Measurements from ENCODE around the gene IGSF9. TPM values are rescaled to one million over a fixed set of nuclear protein-coding genes. Genes with fewer than 3 reads are reported as not detected.
A peak's percentile ranks its signal among the peaks of the same experiment; 100 is the strongest.
"Not testable (repeated sequence)": the region's sequence is repeated elsewhere in the genome, so short reads cannot be mapped to it uniquely, and the experiment has no call there.

IGSF9 gene
- total RNA-seq, 1 experiment from 2014 or later, result 0.44 TPM

- Mint-ChIP-seq H3K9me3 (ENCODE audit: unreplicated experiment) (no peaks in the 10 kb centered on the region), H3K4me1 (ENCODE audit: insufficient read depth, unreplicated experiment) (peaks cover 10% of the 10 kb centered on the region), H3K27me3 (ENCODE audit: insufficient read depth, unreplicated experiment) (no peaks in the 10 kb centered on the region), H3K36me3 (ENCODE audit: insufficient read depth, unreplicated experiment) (no peaks in the 10 kb centered on the region), H3K4me3 (ENCODE audit: unreplicated experiment) (no peak overlapping the region), H3K27ac (ENCODE audit: low read depth, unreplicated experiment) (no peak overlapping the region)
- intact Hi-C loops (cut with micrococcal nuclease), result no loop called here
- DNase-seq (ENCODE audit: unreplicated experiment), result no peak
- ChIA-PET POLR2A (no interaction called here), CTCF (interaction anchor here (0.5 to 8.9 kb wide), 13 partner anchors 9 to 1192 kb away, joined by 3 to 134 read pairs (median 3); no protein-coding TSS in a partner anchor)
- no TSS peak for BruUV-seq (replicated peaks)
- no peak for TF ChIP-seq CTCF (IDR thresholded peaks at IDR 0.05; ENCODE audit: unreplicated experiment)
Observed at GRCh38 chr1:159900755-159901360, 44.6 kb downstream of the IGSF9 start.

GRCh38 chr1:159900086-159900680 lies 45.2 kb downstream of the IGSF9 start, which contains the start of gene CFAP45:
Gene CFAP45 (minus strand): TSS chr1:159900165. CDS start chr1:159900098, 67 bp downstream.
- no peaks in the 10 kb centered on the region for H3K9me3 Mint-ChIP-seq (ENCODE audit: unreplicated experiment)
- no peak within 1 kb of the TSS for H3K27ac Mint-ChIP-seq (ENCODE audit: low read depth, unreplicated experiment)
- TF ChIP-seq CTCF (IDR thresholded peaks at IDR 0.05; ENCODE audit: unreplicated experiment), result no peak
- no peaks in the 10 kb centered on the region for H3K27me3 Mint-ChIP-seq (ENCODE audit: insufficient read depth, unreplicated experiment)
- peaks cover 10% of the 10 kb centered on the region for H3K4me1 Mint-ChIP-seq (ENCODE audit: insufficient read depth, unreplicated experiment)
- POLR2A ChIA-PET, result no interaction called here
- DNase-seq (ENCODE audit: unreplicated experiment), result peak; percentile 79
- intact Hi-C loops (cut with micrococcal nuclease), result no loop called here
- no TSS peak for BruUV-seq (replicated peaks)
- CTCF ChIA-PET, result interaction anchor here (0.5 to 8.9 kb wide), 9 partner anchors 8 to 739 kb away, joined by 3 to 134 read pairs (median 3); no protein-coding TSS in a partner anchor
- H3K36me3 Mint-ChIP-seq (ENCODE audit: insufficient read depth, unreplicated experiment), result no peaks in the 10 kb centered on the region
- peak within 1 kb of the TSS; percentile 60 for H3K4me3 Mint-ChIP-seq (ENCODE audit: unreplicated experiment)

- H3K27ac Mint-ChIP-seq (ENCODE audit: low read depth, unreplicated experiment); POLR2A ChIA-PET; H3K27me3 Mint-ChIP-seq (ENCODE audit: insufficient read depth, unreplicated experiment); H3K9me3 Mint-ChIP-seq (ENCODE audit: unreplicated experiment); BruUV-seq (replicated peaks); H3K36me3 Mint-ChIP-seq (ENCODE audit: insufficient read depth, unreplicated experiment); H3K4me1 Mint-ChIP-seq (ENCODE audit: insufficient read depth, unreplicated experiment); intact Hi-C loops (cut with micrococcal nuclease); DNase-seq (ENCODE audit: unreplicated experiment): not testable (repeated sequence)
- CTCF ChIA-PET, result interaction anchor here (0.7 to 3.0 kb wide), 3 partner anchors 101 to 392 kb away, joined by 3 to 26 read pairs (median 3); no protein-coding TSS in a partner anchor
- peak overlapping the region; percentile 60 for H3K4me3 Mint-ChIP-seq (ENCODE audit: unreplicated experiment)
Observed at GRCh38 chr1:159899634-159900033, 45.8 kb downstream of the IGSF9 start.

GRCh38 chr1:159898527-159898926 lies 46.9 kb downstream of the IGSF9 start:
- intact Hi-C loops (cut with micrococcal nuclease), result no loop called here
- CTCF ChIA-PET, result interaction anchor here (1.4 to 15.0 kb wide), 2 partner anchors 9 to 94 kb away, joined by 3 to 1396 read pairs; partner anchors contain the start of gene FCRL6
- Mint-ChIP-seq H3K27me3 (ENCODE audit: insufficient read depth, unreplicated experiment) (no peaks in the 10 kb centered on the region), H3K4me1 (ENCODE audit: insufficient read depth, unreplicated experiment) (peaks cover 10% of the 10 kb centered on the region), H3K36me3 (ENCODE audit: insufficient read depth, unreplicated experiment) (no peaks in the 10 kb centered on the region), H3K9me3 (ENCODE audit: unreplicated experiment) (no peaks in the 10 kb centered on the region), H3K27ac (ENCODE audit: low read depth, unreplicated experiment) (no peak overlapping the region), H3K4me3 (ENCODE audit: unreplicated experiment) (no peak overlapping the region)
- POLR2A ChIA-PET, result no interaction called here
- no peak for TF ChIP-seq CTCF (IDR thresholded peaks at IDR 0.05; ENCODE audit: unreplicated experiment)
- BruUV-seq (replicated peaks), result no TSS peak
- DNase-seq (ENCODE audit: unreplicated experiment), result no peak

All from MCF 10A (cell line).